HG02678 (cell line): ENCODE data around the gene ZNF10.

ENCODE experiments used
- ATAC-seq: cut with Tn5 transposase; IDR thresholded peaks from one replicate; pipeline ENCODE4 v1.9.1; 2021; ENCODE audit warnings: mild to moderate bottlenecking, moderate library complexity; ENCODE audit not compliant: unreplicated experiment

Gene ZNF10

DNA sequence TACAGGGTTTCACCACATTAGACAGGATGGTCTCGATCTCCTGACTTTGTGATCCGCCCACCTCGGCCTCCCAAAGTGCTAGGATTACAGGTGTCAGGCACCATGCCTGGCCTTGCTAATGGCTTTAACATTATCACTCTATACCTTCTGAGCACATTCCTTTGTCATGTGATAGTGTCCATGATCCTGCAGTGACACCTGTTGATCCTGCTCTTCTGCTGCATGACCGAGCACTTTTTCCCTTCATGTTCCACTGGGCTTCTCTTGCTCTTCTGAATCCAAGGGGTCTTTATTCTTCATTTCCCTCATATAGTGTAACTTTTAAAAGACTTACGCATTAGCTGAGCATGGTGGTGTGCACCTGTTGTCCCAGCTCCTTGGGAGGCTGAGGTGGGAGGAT is 62.4 kb downstream of the ZNF10 start:
- ATAC-seq = no peak

- ATAC-seq = no peak
Observed at GRCh38 chr12:133201888-133202287, 71.5 kb downstream of the ZNF10 start.

DNA sequence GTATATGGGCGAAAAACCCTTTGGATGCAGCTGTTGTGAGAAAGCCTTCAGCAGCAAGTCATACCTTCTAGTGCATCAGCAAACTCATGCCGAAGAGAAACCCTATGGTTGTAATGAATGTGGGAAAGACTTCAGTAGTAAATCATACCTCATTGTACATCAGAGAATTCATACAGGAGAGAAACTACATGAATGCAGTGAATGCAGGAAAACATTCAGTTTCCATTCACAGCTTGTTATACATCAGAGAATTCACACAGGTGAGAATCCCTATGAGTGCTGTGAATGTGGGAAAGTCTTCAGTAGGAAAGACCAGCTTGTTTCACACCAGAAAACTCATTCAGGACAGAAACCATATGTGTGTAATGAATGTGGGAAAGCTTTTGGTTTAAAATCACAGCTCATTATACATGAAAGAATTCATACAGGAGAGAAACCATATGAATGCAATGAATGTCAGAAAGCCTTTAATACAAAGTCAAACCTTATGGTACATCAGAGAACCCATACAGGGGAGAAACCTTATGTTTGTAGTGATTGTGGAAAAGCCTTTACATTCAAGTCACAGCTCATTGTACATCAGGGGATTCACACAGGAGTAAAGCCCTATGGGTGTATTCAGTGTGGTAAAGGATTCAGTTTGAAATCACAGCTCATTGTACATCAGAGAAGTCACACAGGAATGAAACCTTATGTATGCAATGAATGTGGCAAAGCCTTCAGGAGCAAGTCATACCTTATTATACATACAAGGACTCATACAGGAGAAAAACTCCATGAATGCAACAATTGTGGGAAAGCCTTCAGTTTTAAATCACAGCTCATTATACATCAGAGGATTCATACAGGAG is 72.3 kb downstream of the ZNF10 start:
- ATAC-seq = no peak

DNA sequence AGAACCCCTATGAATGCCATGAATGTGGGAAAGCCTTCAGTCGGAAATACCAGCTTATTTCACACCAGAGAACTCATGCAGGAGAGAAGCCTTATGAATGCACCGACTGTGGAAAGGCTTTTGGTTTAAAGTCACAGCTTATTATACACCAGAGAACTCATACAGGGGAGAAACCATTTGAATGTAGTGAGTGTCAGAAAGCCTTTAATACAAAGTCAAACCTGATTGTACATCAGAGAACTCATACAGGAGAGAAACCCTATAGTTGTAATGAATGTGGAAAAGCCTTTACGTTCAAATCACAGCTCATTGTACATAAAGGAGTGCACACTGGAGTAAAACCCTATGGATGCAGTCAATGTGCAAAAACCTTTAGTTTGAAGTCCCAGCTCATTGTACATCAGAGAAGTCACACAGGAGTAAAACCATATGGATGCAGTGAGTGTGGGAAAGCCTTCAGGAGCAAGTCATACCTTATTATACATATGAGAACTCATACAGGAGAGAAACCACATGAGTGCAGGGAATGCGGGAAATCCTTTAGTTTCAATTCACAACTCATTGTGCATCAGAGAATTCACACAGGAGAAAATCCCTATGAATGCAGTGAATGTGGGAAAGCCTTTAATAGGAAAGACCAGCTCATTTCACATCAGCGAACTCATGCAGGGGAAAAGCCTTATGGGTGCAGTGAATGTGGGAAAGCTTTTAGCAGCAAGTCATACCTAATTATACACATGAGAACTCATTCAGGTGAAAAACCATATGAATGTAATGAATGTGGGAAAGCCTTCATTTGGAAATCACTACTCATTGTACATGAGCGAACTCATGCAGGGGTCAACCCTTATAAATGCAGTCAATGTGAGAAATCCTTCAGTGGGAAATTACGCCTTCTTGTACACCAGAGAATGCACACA is 73.2 kb downstream of the ZNF10 start:
- ATAC-seq = no peak

DNA sequence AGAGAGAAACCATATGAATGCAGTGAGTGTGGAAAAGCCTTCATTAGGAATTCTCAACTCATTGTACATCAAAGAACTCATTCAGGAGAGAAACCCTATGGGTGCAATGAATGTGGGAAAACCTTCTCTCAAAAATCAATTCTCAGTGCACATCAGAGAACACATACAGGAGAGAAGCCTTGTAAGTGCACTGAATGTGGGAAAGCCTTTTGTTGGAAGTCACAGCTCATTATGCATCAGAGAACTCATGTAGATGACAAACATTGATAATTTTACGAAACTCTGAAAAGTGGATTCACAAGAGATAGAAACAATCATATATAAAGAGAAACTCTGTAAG is 73.8 kb downstream of the ZNF10 start:
- no peak for ATAC-seq

GRCh38 chr12:133206390-133206789 is 76.0 kb downstream of the ZNF10 start:
- no peak for ATAC-seq
